ENCODE results near the gene SND1. TPM values are rescaled to one million over a fixed set of nuclear protein-coding genes. Genes with fewer than 3 reads are reported as not detected.

The SND1 gene
- total RNA-seq, 3 donors from 2014 or later: 83.5 to 131 (median 120) TPM

DNA sequence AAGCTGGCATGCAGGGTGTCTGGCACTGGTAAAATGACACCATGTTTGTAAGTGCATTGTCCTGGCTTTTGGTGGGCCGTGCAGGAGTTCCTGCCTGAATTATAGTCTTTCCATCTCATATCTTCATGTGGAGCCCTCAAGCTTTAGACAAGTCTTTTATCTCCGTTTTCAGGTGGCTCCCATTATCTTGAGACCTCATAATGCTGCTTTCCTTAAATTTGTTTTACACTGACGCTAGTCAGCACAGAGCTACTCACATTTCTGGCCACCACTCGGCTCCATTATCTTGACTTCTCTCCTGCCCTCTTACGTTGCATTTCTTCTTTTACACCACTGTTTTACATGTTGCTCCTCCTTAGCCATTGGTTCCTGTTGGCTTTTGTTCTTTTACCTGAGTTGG, 342.0 kb downstream of the SND1 start:
- Histone ChIP-seq H3K4me1 (no peaks in the 10 kb centered on the region), H3K27ac (no peak overlapping the region), H3K4me3 (no peak overlapping the region), H3K36me3 (no peaks in the 10 kb centered on the region), H3K9me3 (no peaks in the 10 kb centered on the region), H3K27me3 (no peaks in the 10 kb centered on the region)
- intact Hi-C loops (cut with DNase I; ENCODE audit: low total_unique reads): no loop called here
- no peak for DNase-seq (ENCODE audit: low spot score in 2 of 2)
- no peak for TF ChIP-seq POLR2AphosphoS5 (IDR thresholded peaks at IDR 0.05)
- TF ChIP-seq, protein P1, sequence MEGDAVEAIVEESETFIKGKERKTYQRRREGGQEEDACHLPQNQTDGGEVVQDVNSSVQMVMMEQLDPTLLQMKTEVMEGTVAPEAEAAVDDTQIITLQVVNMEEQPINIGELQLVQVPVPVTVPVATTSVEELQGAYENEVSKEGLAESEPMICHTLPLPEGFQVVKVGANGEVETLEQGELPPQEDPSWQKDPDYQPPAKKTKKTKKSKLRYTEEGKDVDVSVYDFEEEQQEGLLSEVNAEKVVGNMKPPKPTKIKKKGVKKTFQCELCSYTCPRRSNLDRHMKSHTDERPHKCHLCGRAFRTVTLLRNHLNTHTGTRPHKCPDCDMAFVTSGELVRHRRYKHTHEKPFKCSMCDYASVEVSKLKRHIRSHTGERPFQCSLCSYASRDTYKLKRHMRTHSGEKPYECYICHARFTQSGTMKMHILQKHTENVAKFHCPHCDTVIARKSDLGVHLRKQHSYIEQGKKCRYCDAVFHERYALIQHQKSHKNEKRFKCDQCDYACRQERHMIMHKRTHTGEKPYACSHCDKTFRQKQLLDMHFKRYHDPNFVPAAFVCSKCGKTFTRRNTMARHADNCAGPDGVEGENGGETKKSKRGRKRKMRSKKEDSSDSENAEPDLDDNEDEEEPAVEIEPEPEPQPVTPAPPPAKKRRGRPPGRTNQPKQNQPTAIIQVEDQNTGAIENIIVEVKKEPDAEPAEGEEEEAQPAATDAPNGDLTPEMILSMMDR (IDR thresholded peaks at IDR 0.05): no peak
- TF ChIP-seq POLR2A (IDR thresholded peaks at IDR 0.05): no peak

DNA sequence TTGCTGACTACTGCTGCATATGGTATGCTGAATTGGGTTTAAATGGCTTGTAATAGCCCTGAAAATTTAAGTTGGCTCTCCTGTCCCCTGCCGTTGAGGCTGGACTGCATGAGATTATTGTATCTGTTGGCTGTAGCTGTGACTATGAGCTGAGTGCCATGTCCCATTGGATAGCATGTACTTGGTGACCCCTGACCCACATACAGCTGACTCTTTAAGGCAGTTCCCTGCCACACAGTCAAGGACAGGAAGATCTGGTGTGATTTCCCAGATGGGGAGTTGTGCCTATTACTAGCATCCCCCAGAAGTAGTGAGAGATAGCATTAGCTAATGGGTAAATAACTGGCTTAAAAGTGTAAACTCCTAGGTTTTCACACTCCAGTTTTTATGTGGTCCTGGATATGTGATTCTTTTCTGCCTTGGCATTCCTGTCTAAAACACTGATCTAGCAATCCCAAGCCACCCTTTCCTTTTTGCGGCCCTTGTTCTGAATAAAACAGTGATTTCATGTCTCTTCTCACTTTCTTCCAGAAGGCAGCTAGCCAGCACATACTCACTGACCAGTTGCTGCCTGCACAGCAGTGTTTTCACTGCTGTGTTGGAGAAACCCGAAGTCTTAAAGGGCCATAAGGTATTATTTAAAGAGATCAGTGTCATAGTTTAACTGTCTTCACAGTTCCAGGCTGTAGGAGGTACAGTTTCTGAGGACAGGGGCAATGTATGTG, 343.3 kb downstream of the SND1 start:
- Histone ChIP-seq H3K27ac (peak overlapping the region; percentile 4 to 36), H3K27me3 (no peaks in the 10 kb centered on the region), H3K9me3 (no peaks in the 10 kb centered on the region), H3K4me3 (no peak overlapping the region), H3K36me3 (no peaks in the 10 kb centered on the region), H3K4me1 (no peaks in the 10 kb centered on the region)
- no peak for DNase-seq (ENCODE audit: low spot score in 2 of 2)
- intact Hi-C loops (cut with DNase I; ENCODE audit: low total_unique reads): no loop called here
- TF ChIP-seq, protein P1 (IDR thresholded peaks at IDR 0.05): no peak
- TF ChIP-seq POLR2AphosphoS5 (IDR thresholded peaks at IDR 0.05) (no peak), POLR2A (IDR thresholded peaks at IDR 0.05) (no peak)

DNA sequence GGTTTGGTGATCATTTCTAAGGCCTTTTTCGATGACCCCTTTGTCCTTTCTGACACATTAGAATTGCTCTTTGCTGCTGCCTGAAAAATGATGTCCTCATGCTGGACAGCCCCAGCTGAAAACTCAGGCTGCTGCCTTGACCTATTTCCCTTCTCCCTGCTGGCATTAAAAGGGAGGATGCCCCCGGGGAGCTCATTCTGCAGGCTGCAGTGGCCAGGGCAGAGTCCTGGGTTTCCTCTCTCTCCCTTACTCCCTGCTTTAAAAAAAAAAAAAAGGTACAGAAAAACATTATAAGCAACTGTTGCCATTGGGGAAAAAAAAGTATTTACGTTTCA, 343.9 kb downstream of the SND1 start:
- TF ChIP-seq, protein P1 (IDR thresholded peaks at IDR 0.05): no peak
- no peak for TF ChIP-seq POLR2AphosphoS5 (IDR thresholded peaks at IDR 0.05)
- TF ChIP-seq POLR2A (IDR thresholded peaks at IDR 0.05): no peak
- no peaks in the 10 kb centered on the region for H3K9me3 ChIP-seq
- no peaks in the 10 kb centered on the region for H3K27me3 ChIP-seq
- no peaks in the 10 kb centered on the region for H3K36me3 ChIP-seq
- no peak for DNase-seq (ENCODE audit: low spot score in 2 of 2)
- peak overlapping the region in 1 of 2 donors; percentile 4 for H3K27ac ChIP-seq
- H3K4me1 ChIP-seq: no peaks in the 10 kb centered on the region
- H3K4me3 ChIP-seq: no peak overlapping the region
- intact Hi-C loops (cut with DNase I; ENCODE audit: low total_unique reads): no loop called here

DNA sequence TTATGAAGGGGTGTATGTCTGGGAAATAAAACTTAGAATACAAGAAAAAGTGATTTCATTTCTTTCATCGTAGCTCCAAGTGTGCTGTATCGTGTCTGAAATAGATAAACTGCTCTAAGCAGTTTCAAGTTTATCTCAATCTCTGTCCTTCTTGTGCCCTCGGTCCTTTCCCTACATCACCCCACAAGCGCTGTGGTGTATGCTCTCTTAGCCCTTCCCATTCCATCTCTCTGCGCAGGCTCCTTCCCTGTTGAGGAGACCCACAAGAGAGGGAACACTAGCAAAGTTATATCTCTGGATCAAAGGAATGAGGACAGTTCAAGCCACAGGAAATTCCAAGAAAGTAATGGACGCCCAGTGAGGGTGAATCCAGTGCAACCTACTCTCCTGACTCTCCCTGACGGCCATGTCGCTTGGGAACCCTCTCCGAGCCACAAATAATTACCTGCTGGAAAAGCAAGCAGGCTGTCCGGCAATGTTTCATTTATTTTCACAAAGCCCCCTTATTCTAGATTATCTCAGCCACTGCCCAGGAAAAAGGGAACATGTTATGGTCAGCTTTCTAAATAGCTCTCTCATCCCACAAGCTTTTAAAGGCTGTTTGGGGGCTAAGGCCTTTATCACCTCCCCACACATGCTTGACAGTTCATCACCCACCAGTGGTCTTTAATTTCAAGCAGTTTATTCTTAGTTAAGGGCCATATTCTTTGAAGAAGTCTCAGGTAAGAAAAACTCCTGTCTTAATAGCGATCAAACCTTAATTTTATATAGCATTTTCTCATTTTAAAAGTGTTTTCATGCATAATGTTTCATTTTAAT, 344.5 kb downstream of the SND1 start:
- no peak overlapping the region for H3K27ac ChIP-seq
- DNase-seq (ENCODE audit: low spot score in 2 of 2): no peak
- no peaks in the 10 kb centered on the region for H3K4me1 ChIP-seq

More for the DNA sequence above, 344.5 kb downstream of the SND1 start:
- H3K27me3 ChIP-seq: no peaks in the 10 kb centered on the region
- intact Hi-C loops (cut with DNase I; ENCODE audit: low total_unique reads): no loop called here
- no peaks in the 10 kb centered on the region for H3K9me3 ChIP-seq
- no peak overlapping the region for H3K4me3 ChIP-seq
- TF ChIP-seq, protein P1 (IDR thresholded peaks at IDR 0.05): no peak
- TF ChIP-seq POLR2A (IDR thresholded peaks at IDR 0.05): no peak
- TF ChIP-seq POLR2AphosphoS5 (IDR thresholded peaks at IDR 0.05): no peak
- no peaks in the 10 kb centered on the region for H3K36me3 ChIP-seq

All from breast epithelium (tissue), 4 donors.